Endothelial cell of umbilical vein (primary cell): ENCODE measurements around the gene TULP4. TPM values are rescaled to one million over a fixed set of nuclear protein-coding genes. Genes with fewer than 3 reads are reported as not detected.

Source experiments
- BruUV-seq: library from RNA; stranded (reverse); fragments of 400-500 nt; replicated peaks from 2 replicates; lab custom pipeline; 2021; lab: Mats Ljungman, UMichigan
- CTCF ChIA-PET: fragments of 300-600, 350-600 bp; sonication (Branson Sonifier 250); formaldehyde crosslinking; loops from one replicate; lab custom pipeline; 2021; ENCODE audit warnings: antibody characterized with exemption, inconsistent platforms; lab: Charles Lee
- POLR2A ChIA-PET: fragments of 300-600, 350-600 bp; sonication (Branson Sonifier 250); formaldehyde crosslinking; loops from one replicate; lab custom pipeline; 2021; ENCODE audit warnings: antibody characterized with exemption, inconsistent platforms; lab: Charles Lee
- DNase-seq: peaks from one replicate; pipeline ENCODE4 v3.0.0-alpha.2; 2011; ENCODE audit warnings: low read depth, low spot score
- FAIRE-seq: peaks from 2 replicates; lab custom pipeline; 2011; peaks lifted over from hg19 to GRCh38; lab: Jason Lieb, UNC
- H2AFZ ChIP-seq: 2 replicates; pipeline ENCODE4 v1.6.0; 2012; ENCODE audit warnings: low read depth, low read length, control low read depth, inconsistent platforms
- H3K27ac ChIP-seq: 2 replicates; pipeline ENCODE4 v1.5.1; 2011; ENCODE audit warnings: low read depth, mild to moderate bottlenecking, control low read depth, low read length, moderate library complexity; ENCODE audit not compliant: insufficient read depth
- H3K27me3 ChIP-seq, 2 experiments: 2 replicates each; pipeline versions ENCODE4 v1.6.0 to v1.6.1; 2011; ENCODE audit warnings: low read length in 2 of 2, mixed read lengths in 1 of 2; ENCODE audit not compliant: control insufficient read depth in 2 of 2, insufficient read depth in 2 of 2
- H3K36me3 ChIP-seq, 2 experiments: 2 replicates in 1 of 2; 3 replicates in 1 of 2; pipeline ENCODE4 v1.5.1; 2011; ENCODE audit warnings: low read length in 2 of 2, mild to moderate bottlenecking in 1 of 2, moderate library complexity in 1 of 2; ENCODE audit not compliant: control insufficient read depth in 2 of 2, insufficient read depth in 2 of 2; ENCODE audit errors: extremely low read depth in 1 of 2
- H3K4me1 ChIP-seq: 3 replicates; pipeline ENCODE4 v1.5.1; 2011; ENCODE audit warnings: mild to moderate bottlenecking, low read length; ENCODE audit not compliant: control insufficient read depth, insufficient read depth; ENCODE audit errors: extremely low read depth
- H3K4me2 ChIP-seq: 2 replicates; pipeline ENCODE4 v1.6.1; 2011; ENCODE audit warnings: low read length, control low read depth, mixed read lengths; ENCODE audit not compliant: insufficient read depth
- H3K4me3 ChIP-seq, 3 experiments: fragments of 200-600 bp in 1 of 3; sonication (generic), shearing (Covaris generic) in 1 of 3; replicated peaks in 1 of 3; 2 replicates each; pipeline ENCODE4 v1.5.1; 2011 to 2016; ENCODE audit warnings: control low read depth in 3 of 3, low read length in 3 of 3, mild to moderate bottlenecking in 2 of 3, inconsistent platforms in 1 of 3, low read depth in 1 of 3, moderate library complexity in 1 of 3; ENCODE audit not compliant: insufficient read depth in 1 of 3
- H3K79me2 ChIP-seq: 2 replicates; pipeline ENCODE4 v1.6.0; 2012; ENCODE audit warnings: low read length, inconsistent platforms; ENCODE audit not compliant: control insufficient read depth, insufficient read depth
- H3K9ac ChIP-seq: replicated peaks from 2 replicates; pipeline ENCODE3; 2011; ENCODE audit warnings: low read length, control low read depth; ENCODE audit not compliant: insufficient read depth; ENCODE audit errors: extremely low read depth
- H3K9me1 ChIP-seq: replicated peaks from 3 replicates; pipeline ENCODE4 v1.6.0; 2011; ENCODE audit warnings: mild to moderate bottlenecking, low read length; ENCODE audit not compliant: control insufficient read depth, insufficient read depth; ENCODE audit errors: extremely low read depth
- H3K9me3 ChIP-seq: replicated peaks from 2 replicates; pipeline ENCODE4 v1.5.1; 2012; ENCODE audit warnings: low read length, inconsistent platforms; ENCODE audit not compliant: control insufficient read depth, insufficient read depth
- H4K20me1 ChIP-seq: replicated peaks from 2 replicates; pipeline ENCODE3; 2011; ENCODE audit warnings: mild to moderate bottlenecking, low read length; ENCODE audit not compliant: control insufficient read depth, insufficient read depth; ENCODE audit errors: extremely low read depth
- CTCF ChIP-seq, 2 donors: IDR thresholded peaks; 1 replicate in 1 of 2; 2 replicates in 1 of 2; pipeline ENCODE4 v1.5.1; 2011; ENCODE audit warnings: low read length in 2 of 2, mild to moderate bottlenecking in 2 of 2, moderate library complexity in 2 of 2, control low read depth in 1 of 2, inconsistent platforms in 1 of 2, low read depth in 1 of 2; ENCODE audit not compliant: insufficient read depth in 1 of 2; ENCODE audit errors: extremely low read depth in 1 of 2
- EZH2 ChIP-seq: IDR thresholded peaks from 2 replicates; pipeline ENCODE4 v1.6.1; 2012; ENCODE audit warnings: borderline replicate concordance, low read depth, mild to moderate bottlenecking, moderate library complexity, low read length, inconsistent platforms; ENCODE audit not compliant: severe bottlenecking
- FOS ChIP-seq: IDR thresholded peaks from 2 replicates; pipeline ENCODE4 v1.6.1; 2011; ENCODE audit warnings: mild to moderate bottlenecking, low read length, moderate library complexity, borderline replicate concordance; ENCODE audit not compliant: insufficient read depth
- GATA2 ChIP-seq: IDR thresholded peaks from 2 replicates; pipeline ENCODE4 v1.7.0; 2011; ENCODE audit warnings: low read depth, mild to moderate bottlenecking, moderate library complexity, mixed read lengths, low read length; ENCODE audit not compliant: insufficient read length, insufficient read depth
- JUN ChIP-seq: IDR thresholded peaks from 2 replicates; pipeline ENCODE4 v1.6.1; 2011; ENCODE audit warnings: borderline replicate concordance, low read depth; ENCODE audit not compliant: insufficient read length, insufficient read depth
- POLR2A ChIP-seq: IDR thresholded peaks from 2 replicates; pipeline ENCODE4 v1.6.1; 2012; ENCODE audit warnings: low read depth, mild to moderate bottlenecking, control low read depth, low read length
- POLR2AphosphoS5 ChIP-seq: IDR thresholded peaks from 2 replicates; pipeline ENCODE4 v1.6.1; 2012; ENCODE audit warnings: low read depth, mild to moderate bottlenecking, control low read depth, low read length, moderate library complexity; ENCODE audit not compliant: insufficient read depth
- dilution Hi-C: fragments of 300-500 bp; cut with MboI; formaldehyde crosslinking; loops from one replicate; pipeline ENCODE4 v1.15.0; 2019; ENCODE audit warnings: low sequenced_read_pairs; ENCODE audit not compliant: extremely low pct_ligation_motif_present
- intact Hi-C: fragments of 100-400 bp; cut with micrococcal nuclease; formaldehyde crosslinking; loops from one replicate; pipeline ENCODE4 v1.10.0; 2022
- polyA plus RNA-seq, 4 experiments: library from polyadenylated mRNA; depleted of rRNA in 3 of 4; stranded (reverse) in 3 of 4; unstranded in 1 of 4; fragments of >200 nt; gene quantifications; 2 replicates each; pipeline versions ENCODE4 v1.2.1 to v1.2.3, GENCODE V29; 2011 to 2012; ENCODE audit warnings: missing spikeins in 1 of 4
- total RNA-seq: library from RNA; stranded (reverse); gene quantifications from 2 replicates; pipeline ENCODE4 v1.2.3, GENCODE V29; 2021
- TF ChIP-seq, protein P1 (sequence below): IDR thresholded peaks from 2 replicates; pipeline ENCODE4 v1.6.1; 2011; ENCODE audit not compliant: insufficient read depth, insufficient read length

Gene TULP4
- total and polyA plus RNA-seq, 2 donors (not counting 3 experiments of a cell fraction or from before 2014, with no cell fraction given), result 10.8 to 55.1 TPM

GRCh38 chr6:158521759-158522158, 209.5 kb downstream of the TULP4 start:
- H3K4me3 ChIP-seq, result no peak overlapping the region
- BruUV-seq, result no TSS peak
- intact Hi-C loops, result no loop called here
- peaks cover 8 to 9% of the 10 kb centered on the region in 2 experiments for H3K27me3 ChIP-seq
- no peaks in the 10 kb centered on the region for H3K9me3 ChIP-seq
- no peaks in the 10 kb centered on the region for H3K36me3 ChIP-seq
- DNase-seq (no peak), FAIRE-seq (no peak)
- POLR2A ChIA-PET, result no interaction called here
- dilution Hi-C loops, result no loop called here
- CTCF ChIA-PET, result interaction anchor here (1.1 to 4.4 kb wide), 2 partner anchors 301 to 308 kb away, joined by 3 to 58 read pairs; no protein-coding TSS in a partner anchor
- no peak overlapping the region for H3K9ac ChIP-seq
- TF ChIP-seq EZH2, result no peak
- TF ChIP-seq, protein P1, sequence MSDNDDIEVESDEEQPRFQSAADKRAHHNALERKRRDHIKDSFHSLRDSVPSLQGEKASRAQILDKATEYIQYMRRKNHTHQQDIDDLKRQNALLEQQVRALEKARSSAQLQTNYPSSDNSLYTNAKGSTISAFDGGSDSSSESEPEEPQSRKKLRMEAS, result no peak
- TF ChIP-seq GATA2, result no peak
- TF ChIP-seq CTCF (IDR thresholded peaks at IDR 0.05; ENCODE audit: extremely low read depth in 1 of 2, insufficient read depth in 1 of 2, low read depth in 1 of 2, low read length in 2 of 2), result no peak
- TF ChIP-seq FOS, result no peak
- no peak for TF ChIP-seq POLR2AphosphoS5
- TF ChIP-seq JUN, result no peak
- TF ChIP-seq POLR2A, result no peak
- no peaks in the 10 kb centered on the region for H3K9me1 ChIP-seq
- no peaks in the 10 kb centered on the region for H3K79me2 ChIP-seq
- no peak overlapping the region for H3K27ac ChIP-seq
- H4K20me1 ChIP-seq, result no peaks in the 10 kb centered on the region
- H3K4me1 ChIP-seq, result peaks cover 17% of the 10 kb centered on the region
- H3K4me2 ChIP-seq, result no peak overlapping the region
- no peak overlapping the region for H2AFZ ChIP-seq
